Smooth muscle cell of the pulmonary artery (primary cell): ENCODE measurements around the gene ARL6IP1. TPM values are rescaled to one million over a fixed set of nuclear protein-coding genes. Genes with fewer than 3 reads are reported as not detected.

Experiments used
- total RNA-seq: library from RNA; depleted of rRNA; stranded (reverse); fragments of >200 nt; gene quantifications from 2 replicates; pipeline ENCODE4 v1.2.3, GENCODE V29; 2014

Gene ARL6IP1
- 76.6 and 123 TPM in 2 replicates for total RNA-seq

GRCh38 chr16:18801145-18801972 is at the start of gene ARL6IP1:
ARL6IP1 (minus strand) TSS chr16:18801549; CDS start chr16:18801466, 83 bp downstream.

GRCh38 chr16:18789850-18790706 is 11.3 kb downstream of the ARL6IP1 start, which contains the start of gene RPS15A:
RPS15A (minus strand) TSS chr16:18790334; CDS start chr16:18789113, 1,221 bp downstream.

Other genes with a start within 250 kb of the ARL6IP1 start
- gene NOMO2, start 239.5 kb downstream of the ARL6IP1 start, total RNA-seq = 356 and 408 TPM in 2 replicates
- gene RPS15A, start 11.2 kb downstream of the ARL6IP1 start, total RNA-seq = 687 and 1,154 TPM in 2 replicates
- 78.7 and 86.7 TPM in 2 replicates for gene SMG1, start 124.9 kb upstream of the ARL6IP1 start, total RNA-seq
- gene TMC7, start 182.4 kb upstream of the ARL6IP1 start, total RNA-seq = 0.85 and 2.7 TPM in 2 replicates